HepG2 (cell line): ENCODE measurements around the gene TPD52L2. TPM values are rescaled to one million over a fixed set of nuclear protein-coding genes. Genes with fewer than 3 reads are reported as not detected.

ENCODE experiments used
- CBX2 ChIP-seq, 2 experiments: fragments of 200-600 bp in 1 of 2; sonication (generic); formaldehyde crosslinking in 1 of 2; IDR thresholded peaks; 2 replicates each; pipeline versions ENCODE4 v1.7.0 to v1.8.1; 2018 to 2022; ENCODE audit warnings: low read depth in 2 of 2, low read length in 1 of 2, mild to moderate bottlenecking in 1 of 2, missing genetic modification reagents in 1 of 2
- CC2D1A ChIP-seq: sonication (generic); formaldehyde crosslinking; IDR thresholded peaks from 2 replicates; pipeline ENCODE4 v1.8.1; 2023; ENCODE audit warnings: mild to moderate bottlenecking, missing genetic modification reagents
- CENPX ChIP-seq: sonication (generic); formaldehyde crosslinking; IDR thresholded peaks from 2 replicates; pipeline ENCODE4 v1.9.0; 2021; ENCODE audit warnings: mild to moderate bottlenecking, missing genetic modification reagents, moderate library complexity
- CHD2 ChIP-seq: IDR thresholded peaks from 2 replicates; pipeline ENCODE4 v1.6.1; 2011; ENCODE audit warnings: low read depth, low read length, improper control_type of control experiment
- DNMT1 ChIP-seq: sonication (generic); formaldehyde crosslinking; IDR thresholded peaks from 2 replicates; pipeline ENCODE4 v1.5.1; 2020; ENCODE audit warnings: mild to moderate bottlenecking, missing genetic modification reagents
- MAX ChIP-seq: IDR thresholded peaks from 2 replicates; pipeline ENCODE4 v1.6.1; 2012; ENCODE audit warnings: inconsistent platforms
- MEIS1 ChIP-seq: sonication (generic); formaldehyde crosslinking; IDR thresholded peaks from 2 replicates; pipeline ENCODE4 v1.9.0; 2021; ENCODE audit warnings: mild to moderate bottlenecking, missing genetic modification reagents, moderate library complexity, borderline replicate concordance
- MYC ChIP-seq: sonication (generic); formaldehyde crosslinking; IDR thresholded peaks from 2 replicates; pipeline ENCODE4 v1.9.0; 2021; ENCODE audit warnings: missing genetic modification reagents, borderline replicate concordance
- SATB2 ChIP-seq: sonication (generic); formaldehyde crosslinking; IDR thresholded peaks from 2 replicates; pipeline ENCODE4 v1.5.0; 2020; ENCODE audit warnings: missing genetic modification reagents
- SNAPC2 ChIP-seq: sonication (generic); formaldehyde crosslinking; IDR thresholded peaks from 2 replicates; pipeline ENCODE4 v1.8.1; 2022; ENCODE audit warnings: mild to moderate bottlenecking, missing genetic modification reagents
- TFE3 ChIP-seq: IDR thresholded peaks from 2 replicates; pipeline ENCODE4 v1.6.1; 2016
- ZBTB14 ChIP-seq: sonication (generic); formaldehyde crosslinking; IDR thresholded peaks from 2 replicates; pipeline ENCODE4 v1.4.0; 2020; ENCODE audit warnings: missing genetic modification reagents
- ZBTB3 ChIP-seq: sonication (generic); formaldehyde crosslinking; IDR thresholded peaks from 2 replicates; pipeline ENCODE4 v1.4.0; 2020; ENCODE audit warnings: low read depth, mild to moderate bottlenecking, moderate library complexity, missing genetic modification reagents, borderline replicate concordance
- ZC3H13 ChIP-seq: sonication (generic); formaldehyde crosslinking; IDR thresholded peaks from 2 replicates; pipeline ENCODE4 v1.8.1; 2023; ENCODE audit warnings: mild to moderate bottlenecking, missing genetic modification reagents, moderate library complexity
- ZKSCAN5 ChIP-seq: sonication (generic); formaldehyde crosslinking; IDR thresholded peaks from 2 replicates; pipeline ENCODE4 v1.5.1; 2020; ENCODE audit warnings: mild to moderate bottlenecking, missing genetic modification reagents
- ZNF383 ChIP-seq: sonication (generic); formaldehyde crosslinking; IDR thresholded peaks from 2 replicates; pipeline ENCODE4 v1.4.0; 2020; ENCODE audit warnings: missing genetic modification reagents, mild to moderate bottlenecking, borderline replicate concordance
- ZNF687 ChIP-seq: sonication (generic); formaldehyde crosslinking; IDR thresholded peaks from 2 replicates; pipeline ENCODE4 v1.5.1; 2020; ENCODE audit warnings: mild to moderate bottlenecking, missing genetic modification reagents, moderate library complexity
- ZNF746 ChIP-seq: sonication (generic); formaldehyde crosslinking; IDR thresholded peaks from 2 replicates; pipeline ENCODE4 v1.8.0; 2022; ENCODE audit warnings: mild to moderate bottlenecking, missing genetic modification reagents
- ZNF770 ChIP-seq: sonication (generic); formaldehyde crosslinking; IDR thresholded peaks from 2 replicates; pipeline ENCODE4 v1.5.0; 2020; ENCODE audit warnings: mild to moderate bottlenecking, missing genetic modification reagents
- polyA plus RNA-seq, 8 experiments: library from polyadenylated mRNA; depleted of rRNA in 3 of 8; stranded (reverse) in 7 of 8; unstranded in 1 of 8; fragments of >200 nt; fragmentation: Illumina TruSeq in 4 of 8; extraction: Trizol in 4 of 8; gene quantifications; 2 replicates each; pipeline versions ENCODE4 v1.2.1 to v1.2.3, GENCODE V29; 2011 to 2016; ENCODE audit warnings: low read depth in 4 of 8, missing spikeins in 1 of 8, mixed read lengths in 1 of 8; ENCODE audit not compliant: insufficient read depth in 1 of 8
- total RNA-seq, 5 experiments: library from RNA; depleted of rRNA; stranded (reverse); fragments of >200 nt; fragmentation: Illumina TruSeq; extraction: Trizol; gene quantifications; 2 replicates each; pipeline ENCODE4 v1.2.3, GENCODE V29; 2016; ENCODE audit warnings: low read depth in 1 of 5

The TPD52L2 gene
- total and polyA plus RNA-seq, 2 of the 13 experiments (the other 11 are each of a cell fraction or from before 2014, with no cell fraction given) = 156 to 184 TPM

GRCh38 chr20:63848003-63848911, 16.8 kb upstream of the TPD52L2 start (continued):
- peak; percentile 75 for TF ChIP-seq ZNF687 (CRISPR knock-in tag)
- TF ChIP-seq ZKSCAN5 (CRISPR knock-in tag) = peak; percentile 86
- TF ChIP-seq CBX2 (IDR thresholded peaks at IDR 0.05; ENCODE audit: low read depth, low read length) = no peak
- no peak for TF ChIP-seq CBX2 (CRISPR knock-in tag; IDR thresholded peaks at IDR 0.05; ENCODE audit: low read depth)
- TF ChIP-seq SNAPC2 (CRISPR knock-in tag) = no peak
- no peak for TF ChIP-seq CENPX (CRISPR knock-in tag)
- no peak for TF ChIP-seq ZBTB14 (CRISPR knock-in tag)
- TF ChIP-seq ZNF383 = no peak
- no peak for TF ChIP-seq TFE3 (CRISPR knock-in tag)
- 0 out of 2 replicates have a peak, but pooled peaks have one; percentile 15 for TF ChIP-seq CHD2
- TF ChIP-seq ZNF746 (CRISPR knock-in tag) = no peak
- no peak for TF ChIP-seq ZBTB3 (CRISPR knock-in tag)
- no peak for TF ChIP-seq CC2D1A
- no peak for TF ChIP-seq ZNF770 (CRISPR knock-in tag)
- TF ChIP-seq MEIS1 (CRISPR knock-in tag) = no peak
- TF ChIP-seq MAX = peak; percentile 63
- 0 out of 2 replicates have a peak, but pooled peaks have one; percentile 80 for TF ChIP-seq DNMT1
- peak; percentile 68; the same call in 1 of the 2 replicates for TF ChIP-seq MYC (CRISPR knock-in tag)
- TF ChIP-seq ZC3H13 (CRISPR knock-in tag) = peak; percentile 66; the same call in 1 of the 2 replicates
- no peak for TF ChIP-seq SATB2 (CRISPR knock-in tag)
